RPMI8226 (cell line): ENCODE results near the gene AK8.
"Not testable (repeated sequence)": the region's sequence is repeated elsewhere in the genome, so short reads cannot be mapped to it uniquely, and the experiment has no call there.

Source experiments
- DNase-seq: peaks from one replicate; pipeline ENCODE4 v3.0.0-alpha.2; 2015

AK8 gene

DNA sequence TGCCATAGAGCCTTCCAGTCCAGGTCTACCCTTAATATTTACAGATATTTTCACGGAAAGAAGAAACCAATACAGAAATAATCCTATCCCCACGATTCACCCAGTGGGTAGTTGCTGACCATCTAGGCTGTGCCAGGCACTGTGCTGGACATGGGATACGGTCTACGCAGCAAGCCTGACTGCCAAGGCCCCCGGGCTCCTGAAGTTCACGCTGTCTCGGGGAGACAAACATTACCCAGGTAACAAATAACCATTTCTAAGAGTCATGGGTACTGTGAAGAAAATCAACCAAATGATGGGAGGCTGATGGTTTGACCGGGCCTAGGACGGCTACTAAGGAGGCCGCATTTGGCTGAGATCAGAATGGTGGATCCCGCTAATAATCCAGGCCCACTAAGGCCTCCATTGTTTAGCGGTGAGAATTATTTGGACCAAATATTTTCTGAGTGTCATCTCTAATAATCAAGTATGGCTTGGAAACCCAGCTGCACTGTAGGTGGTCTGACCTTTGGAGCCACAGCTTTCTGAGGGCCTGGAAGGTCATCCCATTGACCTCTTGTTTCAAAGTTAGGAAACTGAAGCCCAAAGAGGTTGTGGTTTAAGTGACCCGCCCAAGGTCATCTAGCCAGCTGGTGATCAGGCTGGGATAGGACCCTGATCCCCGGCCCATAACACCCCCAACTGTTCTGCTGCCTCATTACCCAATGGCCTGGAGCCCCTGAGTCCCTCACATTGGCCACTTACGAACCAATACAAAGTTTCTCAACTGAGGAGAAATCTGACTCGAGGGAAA lies 82.4 kb downstream of the AK8 start:
- no peak for DNase-seq

DNA sequence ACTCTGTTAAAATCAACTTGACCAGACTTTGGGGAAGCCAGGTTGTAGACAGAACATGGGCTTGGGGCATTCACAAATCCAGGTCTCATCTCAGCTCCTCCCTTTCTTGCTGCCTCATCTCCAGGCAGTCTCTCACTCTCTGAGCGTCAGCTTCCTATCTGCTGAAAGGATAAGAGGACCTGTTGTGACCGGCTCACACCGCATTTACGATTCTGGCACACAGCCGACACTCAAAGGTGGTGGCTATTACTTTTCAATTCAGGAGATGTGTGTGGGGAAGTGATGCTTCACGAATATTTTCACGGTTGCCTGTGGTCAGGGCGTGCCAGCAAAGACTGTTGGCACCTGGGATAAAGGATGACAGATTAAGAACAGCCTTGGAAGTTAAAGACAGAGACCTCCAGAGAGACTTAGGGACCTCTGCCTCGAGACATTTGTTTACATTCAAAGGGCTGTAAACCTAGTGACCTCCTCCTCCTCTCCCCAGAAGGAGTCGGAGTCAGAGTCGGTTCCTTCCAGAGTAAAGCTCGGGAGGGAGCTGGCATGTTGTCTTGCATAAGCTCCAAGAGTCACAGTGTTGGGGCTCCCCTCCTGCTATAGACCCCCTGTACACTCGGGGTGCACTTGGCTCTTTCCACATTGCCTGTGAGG lies 83.2 kb downstream of the AK8 start:
- peak; percentile 80 for DNase-seq

- DNase-seq, result no peak
Observed at GRCh38 chr9:132793606-132794580, 84.2 kb downstream of the AK8 start.

DNA sequence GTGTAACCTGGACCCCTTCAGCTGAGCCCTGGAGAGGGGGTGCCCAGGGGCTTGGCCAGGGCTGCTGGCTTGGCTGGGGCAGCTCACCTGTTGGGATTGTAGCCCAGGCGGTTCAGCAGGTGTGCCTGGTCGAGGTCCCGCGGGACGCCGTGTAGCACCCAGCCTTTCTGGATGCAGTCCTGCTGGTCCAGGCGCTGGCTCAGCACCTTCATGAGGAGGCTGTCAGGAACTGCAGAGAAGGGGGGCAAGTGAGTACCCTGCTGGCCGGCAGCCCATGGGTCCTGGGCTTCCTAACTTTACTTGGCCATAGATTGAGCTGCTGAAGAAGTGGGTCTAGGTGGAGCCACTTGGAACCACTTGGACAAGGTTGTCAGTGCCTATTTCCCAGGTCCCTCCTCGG lies 85.5 kb downstream of the AK8 start:
- no peak for DNase-seq

GRCh38 chr9:132791699-132792240 lies 86.3 kb downstream of the AK8 start:
- no peak for DNase-seq

DNA sequence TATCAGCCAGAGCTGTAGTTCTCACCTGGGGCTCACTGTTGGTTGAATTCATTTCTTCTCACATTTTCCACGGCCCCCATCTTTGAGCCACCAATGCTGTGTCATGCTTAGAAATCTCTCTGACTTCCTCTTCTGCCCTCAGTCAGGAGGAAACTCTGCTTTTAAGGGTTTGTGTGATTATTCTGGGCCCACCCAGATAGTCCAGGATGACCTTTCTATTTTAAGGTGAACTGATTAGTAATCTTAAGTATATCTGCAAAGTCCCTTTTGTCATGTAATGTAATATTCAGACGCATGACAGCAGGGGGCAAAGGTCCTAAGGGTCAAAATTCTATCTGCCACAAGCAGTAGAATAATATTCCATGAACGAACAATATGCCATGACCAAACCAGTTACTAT lies 88.4 kb downstream of the AK8 start:
- DNase-seq, result no peak

- no peak for DNase-seq
Observed at GRCh38 chr9:132788378-132788777, 89.7 kb downstream of the AK8 start.

DNA sequence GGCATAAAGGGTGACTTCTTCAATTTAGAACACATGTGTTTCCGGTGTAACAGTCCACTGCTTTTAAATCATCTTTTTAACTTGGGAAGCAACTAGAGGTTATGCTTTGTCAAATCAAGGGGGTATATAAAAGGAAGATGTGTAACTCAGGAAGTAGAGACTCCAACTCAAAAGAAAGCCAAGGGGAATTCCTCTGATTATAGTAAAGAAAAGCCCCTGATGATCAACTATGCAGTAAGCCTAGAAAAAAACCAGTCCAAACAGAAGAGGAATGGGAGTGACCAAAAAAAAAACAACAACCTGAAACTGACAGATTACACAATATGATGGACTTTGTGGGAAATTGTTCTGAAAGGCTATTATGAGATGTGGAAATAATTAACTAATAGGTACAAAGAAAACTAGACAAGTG lies 90.3 kb downstream of the AK8 start:
- DNase-seq, result no peak

DNA sequence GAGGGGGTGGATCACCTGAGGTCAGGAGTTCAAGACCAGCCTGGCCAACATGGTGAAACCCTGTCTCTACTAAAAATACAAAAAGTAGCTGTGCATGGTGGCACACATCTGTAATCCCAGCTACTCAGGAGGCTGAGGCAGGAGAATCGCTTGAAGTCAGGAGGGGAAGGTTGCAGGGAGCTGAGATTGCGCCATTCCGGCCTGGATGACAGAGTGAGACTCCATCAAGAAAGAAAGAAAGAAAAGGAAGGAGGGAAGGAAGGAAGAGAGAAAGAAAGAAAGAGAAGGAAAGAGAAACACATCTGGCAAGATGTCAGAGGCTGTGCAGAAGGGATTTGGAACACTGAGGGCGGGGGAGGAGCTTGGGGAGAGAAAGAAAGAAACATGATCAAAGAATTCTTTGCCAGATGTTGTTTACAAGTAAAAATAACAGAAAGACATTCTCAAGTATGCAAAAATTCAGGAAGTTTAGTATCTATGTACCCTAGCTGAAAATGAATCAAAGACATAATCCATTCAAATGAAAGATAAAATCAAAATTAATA lies 93.7 kb downstream of the AK8 start:
- DNase-seq, result no peak

DNA sequence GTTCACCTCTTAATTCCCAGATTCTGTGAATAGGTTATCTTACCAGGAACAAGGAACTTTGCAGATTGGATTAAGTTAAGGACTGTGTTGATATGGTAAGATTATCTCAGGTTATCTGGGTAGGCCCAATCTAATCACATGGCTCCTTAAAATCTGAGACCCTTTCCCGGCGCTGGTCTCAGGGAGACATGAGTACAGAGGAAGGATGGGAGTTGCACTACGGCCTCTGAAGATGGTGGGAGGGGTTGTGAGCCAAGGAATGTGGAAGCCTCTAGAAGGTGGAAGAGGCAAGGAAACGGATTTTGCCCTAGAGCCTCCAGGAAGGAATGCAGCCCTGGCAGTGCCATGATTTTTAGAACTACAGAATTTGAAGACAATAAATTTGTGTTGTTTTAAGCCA lies 95.1 kb downstream of the AK8 start:
- no peak for DNase-seq

DNA sequence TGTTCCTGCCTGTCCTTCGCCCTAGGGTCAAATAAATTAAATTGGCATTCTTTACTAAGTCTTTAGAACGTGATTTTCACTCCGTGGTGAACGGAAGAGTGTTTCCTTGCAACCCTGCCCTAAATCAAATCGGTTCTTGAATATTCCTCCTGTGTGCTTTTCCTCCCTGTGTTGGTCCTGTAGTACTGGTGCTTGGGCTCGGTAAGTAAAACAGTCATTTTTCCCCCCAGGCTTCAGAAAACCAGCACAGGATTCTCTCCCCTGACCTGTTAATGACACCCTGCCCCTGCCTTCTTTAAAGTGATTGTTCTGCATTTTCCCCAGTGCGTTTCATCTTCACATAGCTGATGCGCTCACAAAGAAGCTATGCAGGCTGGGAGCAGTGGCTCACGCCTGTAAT lies 96.0 kb downstream of the AK8 start:
- no peak for DNase-seq

- DNase-seq, result no peak
Observed at GRCh38 chr9:132780230-132781007, 97.7 kb downstream of the AK8 start.

GRCh38 chr9:132776891-132777290 lies 101.2 kb downstream of the AK8 start:
- no peak for DNase-seq

DNA sequence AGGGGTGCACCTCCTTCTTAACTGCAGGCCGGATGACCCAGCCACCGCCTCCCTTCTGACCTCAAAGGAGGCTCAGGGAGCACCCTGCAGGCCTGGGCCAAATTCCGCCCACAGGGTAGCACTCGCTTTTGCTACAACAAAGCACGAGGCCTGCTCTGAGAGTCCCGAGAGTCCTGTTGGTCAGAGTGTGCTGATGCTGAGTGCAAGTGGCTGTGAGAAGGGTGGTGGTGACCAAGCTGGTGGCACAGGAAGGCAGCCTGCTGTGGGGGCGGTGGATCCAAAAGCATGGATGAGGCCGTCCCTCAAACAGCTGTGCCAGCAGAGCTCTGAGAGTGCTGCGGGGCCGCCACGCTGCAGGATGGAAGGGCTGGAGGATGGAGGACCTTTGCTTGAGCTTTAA lies 101.8 kb downstream of the AK8 start:
- no peak for DNase-seq

DNA sequence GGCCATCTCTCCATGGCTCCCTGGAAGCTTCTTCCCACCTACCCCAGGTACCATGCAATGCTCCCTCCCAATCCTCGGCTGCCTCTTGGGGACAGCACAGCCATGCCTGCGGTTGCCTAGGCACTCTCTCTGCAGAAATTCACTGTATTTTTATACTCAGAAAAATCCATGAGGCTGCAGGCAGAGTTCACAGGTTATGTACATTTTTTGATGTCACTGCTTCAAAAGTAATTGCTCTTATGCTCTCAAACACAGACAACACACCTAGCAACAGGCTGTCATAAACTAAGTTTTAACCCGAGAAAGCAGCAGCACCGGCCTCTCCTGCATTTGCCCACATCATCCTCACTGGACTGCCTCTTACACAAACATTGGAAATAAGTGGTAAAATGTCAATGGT lies 102.4 kb downstream of the AK8 start:
- no peak for DNase-seq

- DNase-seq, result no peak
Observed at GRCh38 chr9:132774886-132775285, 103.2 kb downstream of the AK8 start.

- DNase-seq, result no peak
Observed at GRCh38 chr9:132773764-132774339, 104.2 kb downstream of the AK8 start.

- no peak for DNase-seq
Observed at GRCh38 chr9:132773093-132773492, 105.0 kb downstream of the AK8 start.

- not testable (repeated sequence) for DNase-seq
Observed at GRCh38 chr9:132771752-132772151, 106.3 kb downstream of the AK8 start.

DNA sequence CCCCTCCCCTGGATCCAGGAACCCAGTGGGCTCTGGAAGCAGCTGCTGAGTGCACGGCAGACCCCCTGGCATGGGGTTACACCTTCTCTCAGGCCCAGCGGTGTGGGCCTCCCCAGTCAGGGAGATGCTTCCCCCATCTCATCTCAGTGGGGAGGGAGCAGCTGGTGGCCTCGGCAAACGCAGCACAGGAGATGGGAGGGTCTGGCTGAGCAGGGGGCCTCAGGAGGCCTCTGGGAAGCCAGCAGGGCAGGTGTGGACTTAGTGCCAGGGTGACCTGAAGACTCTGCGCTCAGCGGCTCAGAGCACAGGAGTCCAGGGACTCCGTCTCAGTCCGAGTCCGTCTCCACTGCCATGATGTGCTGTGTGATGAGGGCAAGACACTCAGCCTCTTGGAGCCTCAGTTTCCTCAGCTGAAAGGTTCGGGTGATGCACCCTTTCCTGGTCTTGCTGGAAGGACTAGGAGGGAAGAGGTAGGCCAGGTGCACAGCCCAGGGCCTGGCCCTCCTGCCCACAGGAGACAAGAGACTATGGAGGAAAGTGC lies 107.2 kb downstream of the AK8 start:
- no peak for DNase-seq
